ENCODE data around the gene ITSN2. TPM values are rescaled to one million over a fixed set of nuclear protein-coding genes. Genes with fewer than 3 reads are reported as not detected.

ITSN2 gene
- total RNA-seq, 1 experiment from 2014 or later, result 26.5 TPM

GRCh38 chr2:24210106-24210455 is 150.3 kb downstream of the ITSN2 start:
- Histone ChIP-seq H3K36me3 (ENCODE audit: control insufficient read depth in 1 of 2, insufficient read depth in 2 of 2, low read length in 2 of 2) (no peaks in the 10 kb centered on the region; a peak in 1 of 4 replicates), H3K4me1 (ENCODE audit: control insufficient read depth in 1 of 2, insufficient read depth in 2 of 2, low read length in 2 of 2) (no peaks in the 10 kb centered on the region), H3K4me3 (replicated peaks in 1 of 2; ENCODE audit: low read depth in 1 of 2, low read length in 2 of 2) (no peak overlapping the region), H3K27ac (ENCODE audit: low read depth, low read length) (no peak overlapping the region), H4K20me1 (ENCODE audit: insufficient read depth) (no peaks in the 10 kb centered on the region), H3K27me3 (ENCODE audit: insufficient read depth, low read length) (no peaks in the 10 kb centered on the region), H2AFZ (ENCODE audit: low read depth, low read length, poor library complexity, severe bottlenecking) (no peak overlapping the region), H3K79me2 (ENCODE audit: insufficient read depth, low read length) (no peaks in the 10 kb centered on the region), H3K4me2 (ENCODE audit: low read length) (no peak overlapping the region), H3K9ac (ENCODE audit: low read length) (no peak overlapping the region), H3K9me3 (ENCODE audit: control insufficient read depth in 1 of 2, insufficient read depth in 1 of 2, low read depth in 1 of 2, low read length in 2 of 2) (no peaks in the 10 kb centered on the region), H3K9me2 (ENCODE audit: insufficient read depth) (no peaks in the 10 kb centered on the region)
- ChIA-PET RAD21 (ENCODE audit: low non-redundant PET in 1 of 2, low total read pairs in 2 of 2, uncharacterized antibody in 2 of 2, unreplicated experiment in 2 of 2) (no interaction called here), CTCF (no interaction called here), POLR2A (no interaction called here)
- TF ChIP-seq POLR2A (IDR thresholded peaks at IDR 0.05; ENCODE audit: borderline replicate concordance, extremely low read depth, insufficient read depth, insufficient read length) (no peak), CEBPB (IDR thresholded peaks at IDR 0.05; ENCODE audit: low read depth) (no peak), CBX3 (IDR thresholded peaks at IDR 0.05; ENCODE audit: low read depth) (no peak)
- DNase-seq (ENCODE audit: low read depth, low spot score), result no peak
- no TSS peak for BruUV-seq (replicated peaks)
- no peak for ATAC-seq
- intact Hi-C loops (cut with micrococcal nuclease), result no loop called here

GRCh38 chr2:24209389-24210105 is 150.8 kb downstream of the ITSN2 start:
- Histone ChIP-seq H4K20me1 (ENCODE audit: insufficient read depth) (no peaks in the 10 kb centered on the region), H3K4me2 (ENCODE audit: low read length) (no peak overlapping the region), H3K4me1 (ENCODE audit: control insufficient read depth in 1 of 2, insufficient read depth in 2 of 2, low read length in 2 of 2) (no peaks in the 10 kb centered on the region), H3K9ac (ENCODE audit: low read length) (no peak overlapping the region), H3K79me2 (ENCODE audit: insufficient read depth, low read length) (no peaks in the 10 kb centered on the region), H3K9me3 (ENCODE audit: control insufficient read depth in 1 of 2, insufficient read depth in 1 of 2, low read depth in 1 of 2, low read length in 2 of 2) (no peaks in the 10 kb centered on the region), H3K27me3 (ENCODE audit: insufficient read depth, low read length) (no peaks in the 10 kb centered on the region), H3K9me2 (ENCODE audit: insufficient read depth) (no peaks in the 10 kb centered on the region), H3K4me3 (replicated peaks in 1 of 2; ENCODE audit: low read depth in 1 of 2, low read length in 2 of 2) (no peak overlapping the region), H3K36me3 (ENCODE audit: control insufficient read depth in 1 of 2, insufficient read depth in 2 of 2, low read length in 2 of 2) (no peaks in the 10 kb centered on the region; a peak in 1 of 4 replicates), H3K27ac (ENCODE audit: low read depth, low read length) (no peak overlapping the region), H2AFZ (ENCODE audit: low read depth, low read length, poor library complexity, severe bottlenecking) (no peak overlapping the region)
- DNase-seq (ENCODE audit: low read depth, low spot score) (no peak), ATAC-seq (no peak)
- BruUV-seq (replicated peaks), result no TSS peak
- POLR2A ChIA-PET, result no interaction called here
- CTCF ChIA-PET, result no interaction called here
- RAD21 ChIA-PET (ENCODE audit: low non-redundant PET in 1 of 2, low total read pairs in 2 of 2, uncharacterized antibody in 2 of 2, unreplicated experiment in 2 of 2), result no interaction called here
- intact Hi-C loops (cut with micrococcal nuclease), result no loop called here
- TF ChIP-seq SP1 (IDR thresholded peaks at IDR 0.05; ENCODE audit: low read depth), result no peak
- no peak for TF ChIP-seq ATF3 (IDR thresholded peaks at IDR 0.05)
- no peak for TF ChIP-seq ZBTB33 (IDR thresholded peaks at IDR 0.05; ENCODE audit: extremely low read depth, insufficient replicate concordance, low read length)
- no peak for TF ChIP-seq EGR1 (IDR thresholded peaks at IDR 0.05; ENCODE audit: low read depth)
- TF ChIP-seq CTCF (IDR thresholded peaks at IDR 0.05 in 2 of 3, conservative IDR thresholded peaks at IDR 0.05 in 1 of 3; ENCODE audit: borderline replicate concordance in 1 of 3, insufficient read depth in 1 of 3, low read depth in 2 of 3, low read length in 2 of 3), result no peak
- TF ChIP-seq SRF (IDR thresholded peaks at IDR 0.05; ENCODE audit: low read depth), result no peak
- no peak for TF ChIP-seq TCF7L2 (IDR thresholded peaks at IDR 0.05; ENCODE audit: borderline replicate concordance, extremely low read depth, insufficient read depth, insufficient read length)
- TF ChIP-seq SIN3A (IDR thresholded peaks at IDR 0.05; ENCODE audit: low read depth), result no peak
- TF ChIP-seq EZH2 (IDR thresholded peaks at IDR 0.05), result no peak
- no peak for TF ChIP-seq YY1 (IDR thresholded peaks at IDR 0.05; ENCODE audit: extremely low read depth, insufficient replicate concordance, low read depth, low read length)
- TF ChIP-seq CEBPB (IDR thresholded peaks at IDR 0.05; ENCODE audit: low read depth), result no peak
- no peak for TF ChIP-seq EZH2phosphoT487 (IDR thresholded peaks at IDR 0.05; ENCODE audit: borderline replicate concordance)
- TF ChIP-seq ZNF274 (IDR thresholded peaks at IDR 0.05; ENCODE audit: low read depth, low read length), result no peak

Data from HCT116 (cell line).